HG03025 (cell line): Measurements from ENCODE around the gene ASAP2.
"Not testable (repeated sequence)": the region's sequence is repeated elsewhere in the genome, so short reads cannot be mapped to it uniquely, and the experiment has no call there.

ENCODE experiments used
- ATAC-seq: cut with Tn5 transposase; IDR thresholded peaks from one replicate; pipeline ENCODE4 v1.9.1; 2021; ENCODE audit warnings: mild to moderate bottlenecking, moderate library complexity; ENCODE audit not compliant: unreplicated experiment, low FRiP score

ASAP2 gene

DNA sequence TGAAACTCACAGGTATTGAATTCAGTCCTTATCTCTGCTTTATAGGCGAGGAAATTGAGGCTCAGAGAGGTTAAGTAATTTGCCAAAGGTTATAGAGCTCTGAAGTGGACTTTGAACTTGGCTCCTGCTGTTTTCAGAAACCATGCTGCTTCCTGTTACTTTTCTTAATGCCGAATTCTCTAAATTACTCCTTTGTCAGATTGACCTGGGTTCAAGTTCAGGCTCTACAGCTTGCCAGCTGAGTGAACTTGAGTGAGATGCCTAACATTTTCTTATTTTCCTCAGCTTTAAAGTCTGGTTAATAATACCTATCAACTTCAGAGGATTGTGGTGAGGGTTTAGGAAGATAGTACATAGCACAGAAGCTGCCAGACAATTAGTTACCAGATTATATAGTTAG, 3.4 kb downstream of the ASAP2 start:
- no peak for ATAC-seq

DNA sequence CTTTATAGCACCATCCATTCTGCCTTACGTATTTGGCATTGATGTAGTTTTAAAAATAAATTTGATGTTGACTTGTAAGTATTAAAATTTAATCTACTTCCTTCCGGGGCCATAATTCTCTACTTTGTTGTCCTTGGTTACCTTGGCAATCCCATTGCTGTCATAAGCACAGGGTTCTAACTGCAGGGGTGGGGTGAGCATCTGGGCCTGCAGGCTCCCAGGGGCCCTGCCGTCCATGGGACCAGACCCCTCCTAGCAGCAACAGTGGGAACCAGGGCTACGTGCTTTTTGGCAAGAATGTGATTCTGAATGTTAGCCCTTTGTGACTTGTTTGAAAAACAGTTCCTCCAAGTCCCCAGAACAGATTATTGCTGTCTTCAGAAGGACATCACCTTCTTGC, 4.9 kb downstream of the ASAP2 start:
- no peak for ATAC-seq

DNA sequence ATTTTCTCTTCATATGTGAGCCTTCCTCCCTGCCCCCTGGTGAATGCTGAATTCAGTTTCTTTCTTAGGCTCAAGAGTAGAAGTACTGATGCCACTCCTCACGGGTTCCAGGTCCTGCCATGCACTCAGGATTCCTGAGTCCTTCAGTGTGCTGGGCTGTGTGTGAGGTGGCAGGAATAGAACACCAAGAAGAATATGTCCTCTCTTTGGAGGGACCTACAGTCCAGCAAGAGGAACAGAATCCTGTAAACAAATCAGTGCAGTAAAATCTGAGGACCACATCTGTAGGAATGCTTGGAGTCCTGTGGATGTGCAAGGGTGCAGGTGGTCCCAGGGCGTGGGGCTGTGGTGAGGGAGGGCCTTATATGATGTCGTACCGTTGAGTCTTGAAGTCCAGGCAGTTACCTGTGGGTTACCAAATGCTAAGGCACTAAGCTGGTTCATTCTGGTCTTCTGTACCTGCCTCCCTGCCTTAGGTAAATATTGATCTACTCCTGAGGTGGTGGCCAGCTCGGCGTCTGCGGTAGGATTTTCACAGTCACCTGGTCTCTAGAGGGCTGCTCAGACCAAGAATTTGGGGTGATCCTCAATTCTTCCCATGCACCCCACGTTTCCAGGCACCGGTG, 5.5 kb downstream of the ASAP2 start:
- no peak for ATAC-seq

DNA sequence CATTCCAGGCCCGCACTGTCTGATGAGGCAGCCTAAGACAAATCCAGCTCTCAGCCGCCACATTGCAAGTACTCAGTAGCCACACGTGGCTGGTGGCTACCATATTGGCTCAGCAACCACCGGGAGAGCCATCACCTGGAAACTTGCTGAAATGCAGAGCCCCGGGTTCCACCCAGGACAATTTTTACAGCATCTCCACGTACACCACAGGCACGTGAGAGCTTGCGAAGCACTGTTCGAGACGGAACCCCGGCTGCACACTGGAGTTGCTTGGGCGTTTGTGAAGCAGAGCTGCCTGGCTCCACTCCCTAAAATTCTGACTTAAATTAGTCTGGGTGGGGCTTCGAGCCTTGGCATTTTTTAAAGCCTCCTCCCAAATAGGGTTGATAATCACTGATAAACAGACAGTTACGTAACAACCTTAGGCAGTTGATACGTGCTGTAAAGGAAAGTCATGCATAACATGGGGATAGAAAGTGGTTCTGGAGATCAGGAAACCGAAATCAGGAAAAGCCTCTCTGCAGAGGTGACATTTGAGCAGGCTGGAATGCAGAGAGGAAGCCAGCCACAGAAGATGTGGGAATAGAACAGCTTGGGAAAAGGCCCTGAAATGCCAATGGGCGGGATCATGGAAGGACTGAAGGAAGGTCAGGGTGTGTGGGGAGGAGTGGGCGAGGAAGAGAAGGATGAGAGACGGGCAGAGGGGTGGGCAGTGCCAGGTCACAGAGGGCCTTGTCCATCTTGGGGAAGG, 6.2 kb downstream of the ASAP2 start:
- no peak for ATAC-seq

DNA sequence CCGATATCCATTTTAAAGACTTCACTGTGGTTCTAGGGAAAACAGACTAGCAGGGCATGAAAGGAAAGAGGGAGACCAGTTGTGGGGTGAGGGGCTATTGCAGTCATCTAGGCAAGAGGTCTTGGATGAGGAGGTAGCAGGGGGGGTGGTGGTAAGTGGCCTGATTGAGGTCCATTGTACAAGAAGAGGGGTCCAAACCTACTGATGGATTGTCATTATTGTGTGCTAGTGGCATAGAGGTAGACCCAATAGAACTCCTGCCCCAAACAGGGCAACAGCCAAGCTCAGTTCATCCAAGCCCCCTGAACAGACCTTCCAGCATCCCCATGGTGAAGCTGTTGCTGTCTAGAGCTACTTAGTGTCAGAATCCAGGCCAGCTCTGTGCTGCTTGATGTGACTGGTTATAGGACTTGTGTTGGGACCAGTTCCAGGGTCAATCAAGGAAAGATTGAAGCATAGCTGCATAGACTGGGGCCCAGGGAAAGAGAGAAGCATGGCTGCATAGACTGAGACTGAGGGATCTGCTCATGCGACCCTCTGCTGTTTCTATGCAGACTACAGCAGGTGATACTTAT, 7.0 kb downstream of the ASAP2 start:
- ATAC-seq = no peak

DNA sequence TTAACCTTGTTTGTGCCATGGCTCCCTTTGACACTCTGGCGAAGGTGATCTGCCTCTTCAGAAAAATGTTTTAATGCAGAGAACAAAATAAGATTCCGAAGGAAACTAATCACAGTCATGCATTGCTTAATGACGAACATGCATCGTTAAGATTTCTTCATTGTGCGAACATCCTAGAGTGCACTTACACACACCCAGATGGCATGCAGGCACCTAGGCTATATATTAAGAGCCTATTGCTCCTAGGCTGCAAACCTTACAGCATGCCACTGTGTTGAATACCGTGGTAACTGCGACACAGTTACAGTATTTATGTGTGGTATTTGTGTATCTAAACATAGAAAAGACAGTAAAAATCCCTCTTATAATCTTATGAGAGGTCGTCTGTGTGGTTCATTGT, 8.3 kb downstream of the ASAP2 start:
- no peak for ATAC-seq

DNA sequence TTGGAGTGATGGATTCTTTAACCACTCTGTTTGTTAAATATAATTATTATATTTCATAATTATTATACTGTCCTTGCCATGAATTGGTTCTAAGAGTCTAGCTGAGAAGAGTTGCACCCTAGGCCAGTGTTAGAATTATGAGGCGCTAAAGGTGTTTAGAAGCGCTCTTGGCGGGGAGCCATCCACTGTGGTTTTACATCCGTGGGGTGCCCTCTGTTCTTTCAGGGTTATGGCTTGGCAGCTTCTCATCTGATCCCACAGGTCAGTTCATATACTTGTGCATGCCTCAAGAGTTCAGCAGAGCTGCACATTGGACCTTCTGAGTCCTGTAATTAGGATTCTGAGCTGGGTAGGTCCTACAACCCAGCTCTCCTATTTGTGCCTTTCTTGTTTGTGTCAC, 9.1 kb downstream of the ASAP2 start:
- no peak for ATAC-seq

DNA sequence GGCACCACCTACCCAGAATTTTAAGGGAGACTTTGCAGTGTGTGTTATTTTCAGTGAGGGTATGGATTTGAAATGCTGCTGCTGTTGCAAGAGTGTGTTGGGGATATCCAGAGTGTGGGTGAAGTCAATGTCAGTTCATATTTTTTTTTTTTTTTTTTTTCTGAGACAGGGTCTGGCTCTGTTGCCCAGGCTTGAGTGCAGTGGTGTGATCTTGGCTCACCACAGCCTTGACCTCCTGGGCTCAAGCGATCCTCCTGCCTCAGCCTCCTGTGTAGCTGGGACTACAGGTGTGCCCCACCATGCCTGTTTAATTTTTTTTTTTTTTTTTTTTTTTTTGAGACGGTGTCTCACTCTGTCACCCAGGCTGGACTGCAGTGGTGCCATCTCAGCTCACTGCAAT, 9.5 kb downstream of the ASAP2 start:
- not testable (repeated sequence) for ATAC-seq

DNA sequence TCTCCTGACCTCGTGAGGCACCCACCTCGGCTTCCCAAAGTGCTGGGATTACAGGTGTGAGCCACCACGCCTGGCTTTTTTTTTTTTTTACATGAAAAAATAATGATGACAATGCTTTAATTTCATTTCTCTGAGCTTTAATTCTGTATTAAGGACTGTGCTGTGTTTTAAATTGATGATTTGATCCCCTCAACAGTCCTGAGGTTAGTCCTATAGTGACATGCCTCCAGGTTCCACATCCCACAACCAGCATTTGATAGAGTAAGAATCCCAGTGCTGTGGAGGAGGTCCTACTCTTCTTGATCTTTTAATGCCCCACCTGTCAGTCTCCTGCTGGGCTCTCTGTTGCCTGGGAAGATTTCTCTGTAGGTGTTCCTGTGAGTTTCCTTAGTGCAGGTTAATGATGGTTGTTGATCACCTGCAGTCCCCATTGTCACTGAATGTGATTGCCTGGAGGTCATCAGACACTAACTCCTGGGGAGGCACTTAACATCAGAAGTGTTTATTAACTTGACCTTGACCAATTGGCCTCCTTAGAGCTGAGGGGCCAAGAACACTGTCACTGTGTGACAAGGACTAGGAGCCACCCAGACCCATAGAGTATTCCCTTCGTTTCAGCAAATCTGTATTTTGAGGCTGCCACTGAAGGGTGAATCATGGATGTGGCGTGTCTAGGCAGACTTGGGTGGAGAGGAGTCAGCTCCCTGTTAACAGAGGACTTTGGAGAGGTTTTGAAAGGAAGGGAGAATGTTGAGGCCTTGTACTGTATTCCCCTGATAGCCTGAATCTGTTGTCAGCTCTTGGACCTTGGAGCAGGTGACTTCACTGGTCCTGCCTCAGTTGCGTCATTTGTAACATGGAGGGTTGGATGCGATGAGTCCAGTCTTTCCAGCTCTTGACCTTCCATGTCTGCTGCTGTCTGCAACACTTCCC, 11.5 kb downstream of the ASAP2 start:
- ATAC-seq = no peak

DNA sequence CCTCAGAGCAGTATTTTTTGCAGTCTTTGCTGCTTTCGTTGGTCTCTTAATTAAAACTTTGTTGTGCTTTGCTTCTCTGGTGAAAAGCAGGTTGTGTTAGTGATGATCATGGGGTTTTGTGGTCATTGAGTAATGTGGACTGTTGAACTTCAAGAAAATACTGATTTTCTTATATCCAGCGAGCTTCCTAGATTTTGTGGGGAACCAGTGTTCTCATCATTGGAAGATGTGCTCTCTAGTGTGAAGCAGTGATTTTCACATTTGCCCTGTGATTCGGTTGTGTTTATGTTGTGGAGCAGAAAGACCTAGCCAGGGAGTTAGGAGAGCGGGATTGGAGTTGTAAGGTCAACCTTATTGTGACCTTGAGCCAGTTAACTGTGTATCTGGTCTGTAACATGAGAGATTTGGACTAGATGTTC, 12.4 kb downstream of the ASAP2 start:
- no peak for ATAC-seq

DNA sequence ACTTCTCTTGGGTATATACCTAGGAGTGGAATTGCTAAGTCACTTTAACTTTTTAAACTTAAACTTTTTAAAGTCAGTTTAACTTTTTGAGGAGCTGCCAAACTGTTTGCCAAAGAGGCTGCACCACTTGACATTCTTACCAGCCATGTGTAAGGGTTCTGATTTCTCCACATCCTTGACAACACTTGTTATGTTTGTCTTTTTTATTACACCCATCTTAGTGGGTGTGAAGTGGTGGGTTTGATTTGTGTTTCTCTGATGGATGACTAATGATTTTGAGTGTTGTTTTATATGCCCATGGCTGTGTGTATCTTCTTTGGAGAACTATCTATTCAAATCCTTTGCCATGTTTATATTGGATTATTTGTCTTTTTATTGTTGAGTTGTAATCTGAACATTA, 13.6 kb downstream of the ASAP2 start:
- ATAC-seq = no peak

DNA sequence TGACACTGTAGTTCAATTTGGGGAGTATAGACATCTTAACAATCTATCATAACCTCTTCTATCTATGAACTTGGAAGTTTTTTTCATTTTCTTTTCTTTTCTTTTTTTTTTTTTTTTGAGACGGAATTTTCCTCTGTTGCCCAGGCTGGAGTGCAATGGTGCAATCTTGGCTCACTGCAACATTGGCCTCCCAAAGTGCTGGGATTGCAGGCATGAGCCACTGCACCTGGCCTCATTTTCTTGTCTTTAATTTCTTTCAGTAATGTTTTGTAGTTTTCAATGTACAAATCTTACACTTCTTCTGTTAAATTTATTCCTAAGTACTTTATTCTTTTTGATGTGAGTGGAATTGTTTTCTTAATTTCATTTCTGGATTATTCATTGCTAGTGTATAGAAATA, 14.6 kb downstream of the ASAP2 start:
- ATAC-seq = no peak

DNA sequence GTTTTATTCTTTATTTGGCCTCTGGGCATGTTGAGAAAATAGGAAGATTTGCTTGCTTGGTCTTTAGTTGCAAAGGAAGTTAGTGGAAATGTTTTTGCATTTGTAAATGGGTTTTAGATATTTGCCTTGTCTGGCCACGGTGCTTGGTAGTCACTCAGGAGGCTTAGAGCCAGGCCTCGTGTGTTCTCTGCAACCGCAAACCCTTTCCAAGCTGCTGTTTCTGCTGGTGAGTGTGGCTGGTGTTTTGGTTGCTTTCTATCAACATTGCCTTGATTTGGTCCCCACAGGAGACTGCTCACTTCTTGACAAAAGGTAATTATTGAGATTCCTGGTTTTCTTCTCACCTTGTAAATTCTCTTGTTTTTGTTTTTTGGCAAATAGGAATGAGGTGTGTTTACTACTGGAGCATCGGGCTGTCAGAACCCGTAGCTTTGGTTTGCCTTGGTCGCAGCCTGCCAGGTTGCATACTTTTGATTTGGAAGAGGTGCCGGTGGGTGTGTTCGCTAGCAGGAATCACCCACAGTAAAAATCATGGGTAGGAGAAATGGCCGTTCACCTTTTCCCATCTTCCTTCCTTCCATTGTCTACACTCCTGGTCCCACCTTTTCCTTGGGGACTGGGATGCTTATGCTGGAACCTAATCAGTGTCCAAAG, 15.8 kb downstream of the ASAP2 start:
- ATAC-seq = no peak

DNA sequence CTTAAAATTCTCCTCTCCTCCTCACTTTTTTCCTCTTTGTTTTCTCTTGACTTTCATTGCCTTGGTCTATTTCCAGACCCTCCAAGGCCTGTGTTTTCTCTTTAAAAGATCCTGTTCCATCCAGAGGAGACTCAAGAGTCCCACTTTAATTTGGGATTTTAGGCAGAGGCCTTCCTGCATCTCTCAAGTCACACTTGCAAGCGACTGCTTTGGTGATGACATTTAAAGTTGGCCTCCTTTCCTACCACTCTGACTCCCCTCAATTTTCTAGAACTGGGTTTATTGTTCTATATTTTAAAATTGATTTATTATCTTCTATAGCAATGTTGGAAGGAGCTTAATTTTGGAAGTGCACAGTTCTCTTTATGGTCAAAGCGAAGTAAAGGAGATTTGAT, 16.3 kb downstream of the ASAP2 start:
- ATAC-seq = no peak

DNA sequence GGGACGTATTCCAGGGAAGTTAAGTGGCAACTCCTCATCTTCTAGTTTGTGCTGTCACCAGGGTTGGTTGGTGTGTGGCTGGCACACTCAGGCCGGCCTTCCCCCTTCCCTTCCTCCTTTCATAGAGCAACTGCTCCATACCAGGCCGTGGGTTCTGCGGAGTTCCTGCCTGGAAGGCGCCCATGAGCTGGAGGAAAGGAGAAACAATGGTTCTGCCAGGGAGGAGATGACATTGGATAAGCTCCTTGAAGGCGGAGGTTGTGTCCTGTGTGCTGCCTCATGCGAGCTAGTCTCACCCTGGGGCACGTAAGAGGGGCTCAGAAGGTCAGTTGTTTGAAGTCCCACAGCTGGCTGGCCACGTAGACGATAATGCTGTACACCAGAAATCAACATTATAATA, 19.2 kb downstream of the ASAP2 start:
- no peak for ATAC-seq

DNA sequence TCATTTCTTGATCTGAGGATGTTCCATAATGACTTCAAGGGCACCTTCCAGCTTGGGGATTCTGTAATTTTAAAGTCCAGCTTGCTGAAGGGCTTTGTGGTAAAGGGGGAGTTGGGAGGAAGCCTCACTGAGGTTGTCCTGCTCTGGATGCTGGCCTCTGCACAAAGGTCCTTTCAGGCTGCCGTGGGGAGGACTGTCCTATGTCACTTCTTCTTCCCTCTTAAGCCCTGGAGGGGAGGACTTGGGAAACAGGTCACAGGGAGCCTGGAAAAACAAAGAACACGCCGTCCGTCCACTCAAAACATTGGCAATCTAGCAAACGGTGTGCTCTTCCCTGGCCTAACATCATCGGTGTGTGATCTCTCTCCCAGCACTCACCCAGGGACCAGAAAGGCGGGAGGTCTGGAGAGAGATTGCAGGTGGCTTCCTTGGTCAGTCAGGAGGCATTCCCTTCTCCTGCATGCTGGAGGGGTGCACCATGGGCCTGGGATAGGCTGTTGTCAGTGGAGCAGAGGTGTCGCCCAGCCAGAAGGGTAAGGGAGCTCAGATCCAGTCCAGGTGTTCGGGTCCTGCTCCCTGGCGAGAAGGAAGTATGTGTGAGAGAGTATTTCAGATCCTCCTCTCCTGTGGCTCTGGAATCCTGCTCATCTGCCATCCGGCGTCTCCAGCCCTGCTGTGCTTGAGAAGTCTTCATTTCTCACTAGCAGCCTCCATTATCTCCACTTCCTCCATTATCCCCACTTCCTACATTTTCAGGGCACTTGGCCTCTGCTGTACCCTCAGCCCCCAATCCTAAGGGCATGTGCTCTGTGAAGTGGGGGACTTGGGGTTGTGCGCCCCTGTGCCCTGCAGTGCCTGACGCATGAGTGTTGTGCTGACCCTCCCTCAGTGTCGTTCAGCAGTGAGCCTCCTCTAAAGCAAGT, 20.1 kb downstream of the ASAP2 start:
- no peak for ATAC-seq

DNA sequence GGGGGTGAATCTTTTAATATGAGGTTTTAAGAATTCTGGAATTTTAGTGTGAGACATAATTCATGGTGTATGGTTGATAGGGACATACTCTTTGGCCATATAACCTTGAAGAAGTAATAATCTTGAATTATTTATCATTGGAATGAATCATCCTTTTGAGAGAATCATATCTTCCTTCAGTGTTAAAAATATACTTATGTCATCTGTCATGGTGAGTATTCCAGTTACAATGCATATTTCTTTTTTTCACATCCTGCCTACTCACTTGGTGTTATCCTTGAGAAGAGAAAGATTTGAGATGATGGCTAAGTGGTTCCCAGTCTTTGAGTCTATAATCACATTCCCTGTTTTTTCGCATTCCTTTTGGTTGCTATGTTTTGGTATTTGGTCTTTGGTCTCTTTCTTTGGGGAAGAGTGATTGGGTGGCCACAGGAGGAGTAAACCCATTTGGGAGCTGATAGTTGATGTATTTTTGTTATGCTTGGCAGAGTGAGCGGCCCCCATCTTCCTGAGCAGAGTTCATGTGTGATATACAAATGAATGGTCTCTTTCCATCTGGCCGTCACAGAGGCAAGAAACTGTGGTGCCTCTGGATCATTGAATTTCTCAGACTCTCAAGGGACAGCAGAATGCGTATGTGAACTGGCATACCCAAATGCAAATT, 21.6 kb downstream of the ASAP2 start:
- ATAC-seq = no peak

DNA sequence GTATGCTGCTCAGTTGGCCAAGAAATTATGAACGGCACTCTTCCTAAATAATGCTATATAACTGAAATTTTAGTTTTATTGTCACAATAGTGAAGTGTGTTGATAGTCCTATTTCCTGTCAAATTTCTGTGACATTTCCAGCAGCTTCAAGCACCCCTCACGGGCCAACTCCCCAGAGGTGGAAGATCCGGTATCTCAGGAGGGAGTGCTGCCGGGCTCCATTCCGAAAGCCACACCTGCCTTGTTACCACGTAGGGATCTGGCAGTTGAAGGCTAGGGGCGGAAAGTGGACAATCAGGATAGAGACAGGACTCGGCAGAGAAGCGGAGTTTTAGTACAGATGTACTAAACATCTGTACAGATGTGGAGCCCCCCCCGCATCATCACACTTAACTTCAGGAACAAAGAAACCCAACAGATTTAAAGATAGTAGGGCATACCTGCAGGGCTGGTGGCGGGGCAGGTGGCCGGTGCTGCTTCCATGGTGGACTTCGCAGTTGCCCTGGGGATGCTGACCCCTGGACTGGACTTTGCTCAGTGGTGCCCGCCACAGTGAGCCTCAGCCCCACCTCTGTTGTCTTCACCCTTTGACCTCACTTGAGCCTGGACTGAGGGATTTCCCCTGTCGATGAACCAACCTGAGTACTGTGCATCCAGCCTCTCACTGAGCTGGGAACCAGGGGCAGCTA, 22.3 kb downstream of the ASAP2 start:
- ATAC-seq = no peak
